ENCODE results near the gene INTS4. TPM values are rescaled to one million over a fixed set of nuclear protein-coding genes. Genes with fewer than 3 reads are reported as not detected.
"Not testable (repeated sequence)": the region's sequence is repeated elsewhere in the genome, so short reads cannot be mapped to it uniquely, and the experiment has no call there.

The INTS4 gene
- polyA plus RNA-seq, 1 donor, result 30.3 TPM

DNA sequence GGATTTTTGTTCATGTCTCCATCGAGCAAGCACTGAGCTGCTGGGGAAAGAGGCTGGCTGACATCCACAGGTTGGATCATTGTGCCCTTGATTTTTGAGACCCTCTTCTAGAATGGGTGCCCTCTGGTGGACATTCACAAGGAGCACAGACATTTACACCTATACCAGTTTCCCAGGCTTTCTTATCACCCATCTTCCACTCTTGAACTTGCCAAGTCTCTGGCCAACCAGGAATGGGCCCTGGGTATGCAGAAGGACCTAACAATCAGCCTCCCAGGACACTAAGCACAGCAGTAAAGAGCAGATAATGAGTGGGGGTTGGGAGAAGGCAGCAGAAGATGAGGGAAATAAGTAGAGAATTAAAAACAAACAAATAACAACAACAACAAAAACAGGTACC lies 5.7 kb upstream of the INTS4 start:
- Histone ChIP-seq H3K9me3 (ENCODE audit: control insufficient read depth, low read depth, low read length) (no peaks in the 10 kb centered on the region), H3K4me3 (ENCODE audit: low read length) (no peak overlapping the region), H3K4me1 (ENCODE audit: control insufficient read depth, insufficient read depth, low read length) (peaks cover 3% of the 10 kb centered on the region), H3K27me3 (ENCODE audit: control insufficient read depth, insufficient read depth, low read length) (no peaks in the 10 kb centered on the region), H3K36me3 (ENCODE audit: control insufficient read depth, insufficient read depth, low read length) (no peaks in the 10 kb centered on the region), H3K27ac (ENCODE audit: low read length) (no peak overlapping the region)
- DNase-seq, result peak; percentile 44 to 53
- no CpG with 5 or more reads among the region's 1 CpG for WGBS (ENCODE audit: insufficient coverage, low lambda C conversion rate)

DNA sequence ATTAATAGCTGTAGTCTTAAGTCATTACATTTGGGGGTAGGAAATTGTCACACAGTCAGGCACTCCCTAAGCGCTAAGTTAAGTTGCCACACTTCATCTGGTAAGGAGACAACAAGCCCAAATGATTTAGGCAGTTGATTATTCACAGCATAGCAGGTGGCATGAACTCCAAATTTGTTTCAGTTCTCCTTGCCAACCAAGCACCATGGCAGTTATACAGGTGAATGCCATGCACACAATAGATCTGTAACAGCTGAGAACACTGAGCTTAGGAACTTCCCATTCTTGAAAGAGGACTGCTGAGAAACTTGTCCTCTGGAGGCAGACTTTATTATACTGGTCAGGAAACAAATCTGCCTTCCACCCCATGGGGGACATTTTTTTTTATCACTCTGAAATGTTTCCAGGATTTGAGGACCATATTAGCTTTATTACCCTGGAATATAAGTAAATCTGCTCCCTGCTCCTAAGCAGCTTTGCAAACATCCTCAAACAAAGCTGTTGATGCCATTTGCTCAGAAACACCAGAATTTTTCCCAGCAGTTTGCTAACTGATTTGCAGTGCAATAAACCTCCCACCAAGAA lies 5.1 kb upstream of the INTS4 start:
- no peak overlapping the region for H3K4me3 ChIP-seq (ENCODE audit: low read length)
- no peak overlapping the region for H3K27ac ChIP-seq (ENCODE audit: low read length)
- DNase-seq, result no peak
- no peaks in the 10 kb centered on the region for H3K36me3 ChIP-seq (ENCODE audit: control insufficient read depth, insufficient read depth, low read length)
- H3K27me3 ChIP-seq (ENCODE audit: control insufficient read depth, insufficient read depth, low read length), result no peaks in the 10 kb centered on the region
- H3K4me1 ChIP-seq (ENCODE audit: control insufficient read depth, insufficient read depth, low read length), result peaks cover 4% of the 10 kb centered on the region
- H3K9me3 ChIP-seq (ENCODE audit: control insufficient read depth, low read depth, low read length), result no peaks in the 10 kb centered on the region
- WGBS (ENCODE audit: insufficient coverage, low lambda C conversion rate), result no CpG with 5 or more reads among the region's 1 CpG

DNA sequence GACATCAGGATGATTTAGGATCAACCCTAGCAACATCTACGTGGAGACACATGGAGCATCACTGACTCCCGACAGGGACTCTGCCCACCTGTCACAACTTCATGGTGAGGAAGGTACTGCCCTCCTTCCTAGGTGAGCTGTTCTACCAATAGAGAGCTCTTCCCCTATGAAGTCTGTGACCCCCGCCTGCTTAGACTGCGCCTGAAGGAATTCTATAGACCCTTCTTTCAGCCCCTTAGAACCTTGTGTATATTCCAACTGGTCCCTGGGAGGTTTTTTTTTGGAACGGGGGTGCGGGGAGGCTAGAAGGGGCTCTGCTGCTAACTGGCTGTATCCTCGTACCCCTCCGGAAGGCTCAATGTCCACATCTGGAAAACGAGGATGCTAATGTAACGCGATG lies 566 bp downstream of the INTS4 start:
- no peaks in the 10 kb centered on the region for H3K27me3 ChIP-seq (ENCODE audit: control insufficient read depth, insufficient read depth, low read length)
- H3K9me3 ChIP-seq (ENCODE audit: control insufficient read depth, low read depth, low read length), result no peaks in the 10 kb centered on the region
- H3K27ac ChIP-seq (ENCODE audit: low read length), result no peak overlapping the region
- peaks cover 13% of the 10 kb centered on the region for H3K4me1 ChIP-seq (ENCODE audit: control insufficient read depth, insufficient read depth, low read length)
- DNase-seq, result peak in 1 of 2 donors; percentile 16
- H3K4me3 ChIP-seq (ENCODE audit: low read length), result peak overlapping the region; percentile 76
- no CpG with 5 or more reads among the region's 11 CpGs for WGBS (ENCODE audit: insufficient coverage, low lambda C conversion rate)
- H3K36me3 ChIP-seq (ENCODE audit: control insufficient read depth, insufficient read depth, low read length), result peaks cover 19% of the 10 kb centered on the region

DNA sequence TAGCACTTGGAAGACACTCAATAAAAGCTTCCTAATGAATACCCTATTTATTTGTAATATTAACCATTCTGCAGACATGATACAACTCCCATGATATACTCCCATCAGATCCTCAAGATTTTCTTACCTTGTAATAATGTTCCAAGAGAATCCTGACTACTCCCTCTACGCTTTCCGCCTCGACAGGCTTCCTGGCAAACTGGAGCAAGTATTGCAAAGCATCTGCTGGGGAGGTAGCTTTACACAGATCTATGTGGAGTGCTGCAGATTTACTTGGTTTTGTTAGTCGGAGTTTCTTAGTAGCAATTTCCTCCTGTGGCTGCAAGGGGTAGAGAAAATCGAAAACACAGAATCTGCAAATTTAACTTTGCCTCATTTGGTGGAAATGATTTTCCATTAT lies 3.5 kb downstream of the INTS4 start:
- Histone ChIP-seq H3K36me3 (ENCODE audit: control insufficient read depth, insufficient read depth, low read length) (peaks cover 29% of the 10 kb centered on the region), H3K27me3 (ENCODE audit: control insufficient read depth, insufficient read depth, low read length) (no peaks in the 10 kb centered on the region), H3K9me3 (ENCODE audit: control insufficient read depth, low read depth, low read length) (no peaks in the 10 kb centered on the region), H3K27ac (ENCODE audit: low read length) (no peak overlapping the region), H3K4me1 (ENCODE audit: control insufficient read depth, insufficient read depth, low read length) (peaks cover 13% of the 10 kb centered on the region), H3K4me3 (ENCODE audit: low read length) (no peak overlapping the region)
- no peak for DNase-seq
- no CpG with 5 or more reads among the region's 5 CpGs for WGBS (ENCODE audit: insufficient coverage, low lambda C conversion rate)

DNA sequence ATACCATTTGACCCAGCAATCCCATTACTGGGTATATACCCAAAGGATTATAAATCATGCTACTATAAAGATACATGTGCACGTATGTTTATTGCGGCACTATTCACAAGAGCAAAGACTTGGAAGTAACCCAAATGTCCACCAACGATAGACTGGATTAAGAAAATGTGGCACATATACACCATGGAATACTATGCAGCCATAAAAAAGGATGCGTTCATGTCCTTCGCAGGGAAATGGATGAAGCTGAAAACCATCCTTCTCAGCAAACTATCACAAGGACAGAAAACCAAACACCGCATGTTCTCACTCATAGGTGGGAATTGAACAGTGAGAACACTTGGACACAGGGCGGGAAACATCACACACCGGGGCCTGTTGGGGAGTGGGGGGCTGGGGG lies 8.0 kb downstream of the INTS4 start:
- not testable (repeated sequence) for DNase-seq; H3K4me1 ChIP-seq (ENCODE audit: control insufficient read depth, insufficient read depth, low read length); H3K27me3 ChIP-seq (ENCODE audit: control insufficient read depth, insufficient read depth, low read length); H3K4me3 ChIP-seq (ENCODE audit: low read length); H3K27ac ChIP-seq (ENCODE audit: low read length); H3K9me3 ChIP-seq (ENCODE audit: control insufficient read depth, low read depth, low read length)
- H3K36me3 ChIP-seq (ENCODE audit: control insufficient read depth, insufficient read depth, low read length), result peaks cover 39% of the 10 kb centered on the region
- no CpG with 5 or more reads among the region's 8 CpGs for WGBS (ENCODE audit: insufficient coverage, low lambda C conversion rate)

DNA sequence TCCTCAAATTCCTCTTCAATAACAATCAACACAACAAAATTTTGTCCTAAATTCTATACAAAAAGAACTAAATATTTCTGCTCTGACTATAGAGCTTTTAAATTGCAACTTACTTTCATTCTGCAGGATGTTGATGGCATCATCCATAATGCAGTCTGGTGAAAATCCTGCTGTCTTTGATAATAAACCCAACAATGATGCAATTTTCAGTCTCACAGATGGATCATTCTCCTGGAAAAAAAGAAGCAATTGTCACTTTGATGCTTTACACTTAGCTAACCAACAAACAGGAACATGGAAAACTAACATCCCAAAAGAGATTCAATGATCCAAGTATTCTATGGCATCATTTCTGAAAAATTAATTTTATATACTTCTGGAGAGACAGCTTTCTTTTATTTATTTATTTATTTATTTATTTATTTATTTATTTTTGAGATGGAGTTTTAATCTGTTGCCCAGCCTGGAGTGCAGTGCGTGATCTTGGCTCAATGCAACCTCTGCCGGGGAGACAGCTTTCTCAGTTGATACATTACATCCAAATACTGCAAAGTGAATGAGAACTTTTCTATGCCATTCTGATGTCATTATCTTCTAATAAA lies 13.0 kb downstream of the INTS4 start:
- DNase-seq, result no peak
- Histone ChIP-seq H3K4me3 (ENCODE audit: low read length) (no peak overlapping the region), H3K27ac (ENCODE audit: low read length) (no peak overlapping the region), H3K27me3 (ENCODE audit: control insufficient read depth, insufficient read depth, low read length) (no peaks in the 10 kb centered on the region), H3K9me3 (ENCODE audit: control insufficient read depth, low read depth, low read length) (no peaks in the 10 kb centered on the region), H3K36me3 (ENCODE audit: control insufficient read depth, insufficient read depth, low read length) (peaks cover 30% of the 10 kb centered on the region), H3K4me1 (ENCODE audit: control insufficient read depth, insufficient read depth, low read length) (no peaks in the 10 kb centered on the region)
- WGBS (ENCODE audit: insufficient coverage, low lambda C conversion rate), result no CpG with 5 or more reads among the region's 2 CpGs

DNA sequence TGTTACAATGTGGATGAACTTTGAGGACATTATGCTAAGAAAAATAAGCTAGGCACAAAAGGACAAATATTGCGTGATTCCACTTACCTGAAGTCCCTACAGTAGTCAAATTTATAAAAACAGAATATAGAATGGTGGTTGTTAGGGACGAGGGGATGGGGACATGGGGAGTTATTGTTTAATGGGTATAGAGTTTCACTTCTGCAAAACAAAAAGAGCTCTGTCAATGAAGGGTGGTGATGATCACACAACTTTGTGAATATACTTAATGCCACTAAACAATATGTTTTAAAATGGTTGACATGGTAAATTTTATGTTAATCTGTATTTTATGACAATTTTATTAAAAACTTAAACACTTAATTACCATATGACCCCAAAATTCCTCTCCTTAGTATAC lies 26.1 kb downstream of the INTS4 start:
- H3K27me3 ChIP-seq (ENCODE audit: control insufficient read depth, insufficient read depth, low read length), result no peaks in the 10 kb centered on the region
- H3K27ac ChIP-seq (ENCODE audit: low read length), result no peak overlapping the region
- no peaks in the 10 kb centered on the region for H3K9me3 ChIP-seq (ENCODE audit: control insufficient read depth, low read depth, low read length)
- H3K36me3 ChIP-seq (ENCODE audit: control insufficient read depth, insufficient read depth, low read length), result peaks cover 9% of the 10 kb centered on the region
- 92% methylated on average over 2 of the region's 2 CpGs for WGBS (ENCODE audit: insufficient coverage, low lambda C conversion rate)
- DNase-seq, result no peak
- H3K4me1 ChIP-seq (ENCODE audit: control insufficient read depth, insufficient read depth, low read length), result no peaks in the 10 kb centered on the region
- no peak overlapping the region for H3K4me3 ChIP-seq (ENCODE audit: low read length)

DNA sequence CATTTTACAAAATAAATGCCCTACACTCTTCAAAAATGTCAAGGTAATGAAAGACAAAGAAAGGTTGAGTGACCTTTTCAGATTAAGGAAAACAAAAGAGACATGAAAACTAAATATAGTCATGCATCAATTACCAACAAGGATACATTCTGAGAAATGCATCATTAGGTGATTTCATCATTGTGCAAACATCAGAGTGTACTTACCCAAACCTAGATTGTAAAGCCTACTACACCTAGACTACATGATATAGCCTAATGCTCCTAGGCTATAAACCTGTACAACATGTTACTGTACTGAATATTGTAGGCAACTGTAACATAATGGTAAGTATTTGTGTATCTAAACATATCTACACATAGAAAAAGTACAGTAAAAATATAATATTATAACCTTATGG lies 26.7 kb downstream of the INTS4 start:
- no peak for DNase-seq
- H3K27me3 ChIP-seq (ENCODE audit: control insufficient read depth, insufficient read depth, low read length), result no peaks in the 10 kb centered on the region
- H3K4me3 ChIP-seq (ENCODE audit: low read length), result no peak overlapping the region

DNA sequence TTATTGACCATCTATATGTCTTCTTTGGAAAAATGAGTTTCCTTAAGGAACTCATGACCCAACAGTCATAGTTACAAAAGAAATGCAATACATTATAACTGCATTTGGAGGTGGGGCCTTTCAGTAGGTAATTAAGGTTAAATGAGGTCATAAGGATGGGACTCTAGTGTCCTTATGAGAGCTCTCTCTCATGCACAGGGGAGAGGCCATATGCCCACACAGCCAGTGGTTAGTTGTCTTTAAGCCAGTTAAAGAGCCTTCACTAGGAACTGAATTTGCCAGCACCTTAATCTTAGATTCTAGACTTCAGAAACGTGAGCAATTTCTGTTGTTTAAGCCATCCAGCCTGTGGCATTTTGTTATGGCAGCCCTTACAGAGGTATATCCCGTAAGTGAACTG lies 27.3 kb downstream of the INTS4 start:
- no peak overlapping the region for H3K4me3 ChIP-seq (ENCODE audit: low read length)
- no peak for DNase-seq
- H3K9me3 ChIP-seq (ENCODE audit: control insufficient read depth, low read depth, low read length), result no peaks in the 10 kb centered on the region
- no peaks in the 10 kb centered on the region for H3K27me3 ChIP-seq (ENCODE audit: control insufficient read depth, insufficient read depth, low read length)
- H3K36me3 ChIP-seq (ENCODE audit: control insufficient read depth, insufficient read depth, low read length), result peaks cover 7% of the 10 kb centered on the region
- H3K27ac ChIP-seq (ENCODE audit: low read length), result no peak overlapping the region
- 100% methylated on average over 1 of the region's 2 CpGs for WGBS (ENCODE audit: insufficient coverage, low lambda C conversion rate)
- H3K4me1 ChIP-seq (ENCODE audit: control insufficient read depth, insufficient read depth, low read length), result no peaks in the 10 kb centered on the region

More for the DNA sequence above, 26.7 kb downstream of the INTS4 start:
- peaks cover 8% of the 10 kb centered on the region for H3K36me3 ChIP-seq (ENCODE audit: control insufficient read depth, insufficient read depth, low read length)
- H3K27ac ChIP-seq (ENCODE audit: low read length), result no peak overlapping the region
- H3K4me1 ChIP-seq (ENCODE audit: control insufficient read depth, insufficient read depth, low read length), result no peaks in the 10 kb centered on the region
- H3K9me3 ChIP-seq (ENCODE audit: control insufficient read depth, low read depth, low read length), result no peaks in the 10 kb centered on the region

DNA sequence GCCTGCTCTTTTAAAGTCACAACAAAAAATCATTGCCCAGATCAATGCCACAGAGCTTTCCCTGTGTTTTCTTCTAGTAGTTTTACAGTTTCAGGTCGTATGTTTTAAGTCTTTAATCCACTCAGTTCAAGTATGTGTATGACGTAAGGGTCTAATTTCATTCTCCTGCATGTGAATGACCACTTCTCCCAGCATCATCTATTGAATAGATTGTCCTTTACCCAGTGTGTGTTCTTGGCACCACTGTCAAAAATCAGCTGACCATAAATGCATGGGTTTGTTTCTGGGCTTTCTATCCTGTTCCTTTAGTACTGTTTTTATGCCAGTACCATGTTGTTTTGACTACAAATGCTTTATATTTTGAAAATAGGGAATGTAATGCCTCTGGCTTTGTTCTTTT lies 28.1 kb downstream of the INTS4 start:
- Histone ChIP-seq H3K27me3 (ENCODE audit: control insufficient read depth, insufficient read depth, low read length) (no peaks in the 10 kb centered on the region), H3K36me3 (ENCODE audit: control insufficient read depth, insufficient read depth, low read length) (peaks cover 6% of the 10 kb centered on the region), H3K27ac (ENCODE audit: low read length) (no peak overlapping the region), H3K4me1 (ENCODE audit: control insufficient read depth, insufficient read depth, low read length) (no peaks in the 10 kb centered on the region), H3K4me3 (ENCODE audit: low read length) (no peak overlapping the region), H3K9me3 (ENCODE audit: control insufficient read depth, low read depth, low read length) (no peaks in the 10 kb centered on the region)
- WGBS (ENCODE audit: insufficient coverage, low lambda C conversion rate), result no CpG with 5 or more reads among the region's 2 CpGs
- DNase-seq, result no peak

DNA sequence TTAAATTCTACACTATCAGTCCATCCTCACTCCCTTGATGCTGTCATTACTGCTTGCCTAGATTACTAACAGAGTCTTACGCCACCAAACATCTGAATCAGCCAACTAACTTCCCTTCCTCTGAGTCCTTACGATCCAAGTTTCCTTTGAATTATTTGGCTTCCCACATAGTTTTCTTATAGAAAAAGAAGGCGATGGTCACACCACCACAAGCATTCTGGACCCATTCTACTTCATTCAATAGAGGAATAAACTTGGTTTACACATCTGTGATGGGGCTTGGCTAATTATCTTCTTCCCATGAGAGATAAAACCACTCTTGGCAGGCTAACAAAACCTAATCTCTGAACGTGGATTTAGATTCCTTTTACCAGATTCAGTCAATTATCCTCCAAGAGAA lies 35.0 kb downstream of the INTS4 start:
- Histone ChIP-seq H3K4me3 (ENCODE audit: low read length) (no peak overlapping the region), H3K27me3 (ENCODE audit: control insufficient read depth, insufficient read depth, low read length) (no peaks in the 10 kb centered on the region), H3K27ac (ENCODE audit: low read length) (no peak overlapping the region), H3K9me3 (ENCODE audit: control insufficient read depth, low read depth, low read length) (no peaks in the 10 kb centered on the region), H3K36me3 (ENCODE audit: control insufficient read depth, insufficient read depth, low read length) (peaks cover 26% of the 10 kb centered on the region), H3K4me1 (ENCODE audit: control insufficient read depth, insufficient read depth, low read length) (no peaks in the 10 kb centered on the region)
- no peak for DNase-seq
- no CpG with 5 or more reads among the region's 4 CpGs for WGBS (ENCODE audit: insufficient coverage, low lambda C conversion rate)
